Measurements from ENCODE around the gene CLTA. TPM values are rescaled to one million over a fixed set of nuclear protein-coding genes. Genes with fewer than 3 reads are reported as not detected.
A peak's percentile ranks its signal among the peaks of the same experiment; 100 is the strongest.

CLTA gene, protein sequence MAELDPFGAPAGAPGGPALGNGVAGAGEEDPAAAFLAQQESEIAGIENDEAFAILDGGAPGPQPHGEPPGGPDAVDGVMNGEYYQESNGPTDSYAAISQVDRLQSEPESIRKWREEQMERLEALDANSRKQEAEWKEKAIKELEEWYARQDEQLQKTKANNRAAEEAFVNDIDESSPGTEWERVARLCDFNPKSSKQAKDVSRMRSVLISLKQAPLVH
- total RNA-seq (ENCODE audit: unreplicated experiment) = 164 TPM
- long read RNA-seq, transcript CLTA-202 (5 exons, 1,073 nt) = major isoform, 225 of 274 reads
- long read RNA-seq, transcript CLTA-203 (6 exons, 1,090 nt) = minor isoform, 28 of 274 reads
- long read RNA-seq, partial matches to known transcripts = 1 of 274 reads
- long read RNA-seq, other reads (novel, unspliced or antisense) = 15 of 274 reads

DNA sequence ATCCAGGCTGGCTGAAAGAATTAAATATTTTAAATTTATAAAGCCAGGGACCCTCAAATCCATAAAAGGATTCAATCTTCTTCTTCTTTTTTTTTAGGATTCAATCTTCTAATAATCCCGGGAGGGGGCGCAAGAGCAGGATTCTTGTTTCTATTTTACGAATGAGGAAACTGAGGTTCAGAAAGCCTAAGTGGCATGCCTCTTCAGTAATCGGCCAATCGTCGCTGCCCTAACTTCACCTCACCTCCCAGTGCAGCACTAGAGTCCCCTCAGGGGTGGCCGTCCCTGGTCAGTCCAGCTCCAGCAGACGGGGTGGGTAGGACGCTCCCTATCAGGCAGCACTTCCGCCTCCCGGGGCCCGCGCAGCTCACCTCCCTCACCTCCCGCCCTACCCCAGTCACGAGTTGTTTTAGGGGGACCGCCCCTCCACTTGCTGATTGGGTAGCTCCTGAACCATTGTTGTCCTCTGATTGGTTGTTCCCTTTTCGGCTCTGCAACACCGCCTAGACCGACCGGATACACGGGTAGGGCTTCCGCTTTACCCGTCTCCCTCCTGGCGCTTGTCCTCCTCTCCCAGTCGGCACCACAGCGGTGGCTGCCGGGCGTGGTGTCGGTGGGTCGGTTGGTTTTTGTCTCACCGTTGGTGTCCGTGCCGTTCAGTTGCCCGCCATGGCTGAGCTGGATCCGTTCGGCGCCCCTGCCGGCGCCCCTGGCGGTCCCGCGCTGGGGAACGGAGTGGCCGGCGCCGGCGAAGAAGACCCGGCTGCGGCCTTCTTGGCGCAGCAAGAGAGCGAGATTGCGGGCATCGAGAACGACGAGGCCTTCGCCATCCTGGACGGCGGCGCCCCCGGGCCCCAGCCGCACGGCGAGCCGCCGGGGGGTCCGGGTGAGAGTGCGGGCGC is at the start of gene CLTA:
Gene CLTA, plus strand, starts transcription at position 534 of the 902 bp plus-strand sequence. Its CDS starts 136 bp downstream, at position 670.
- Mint-ChIP-seq H3K4me1 (ENCODE audit: low read depth, unreplicated experiment) (peaks cover 21% of the 10 kb centered on the region), H3K4me3 (ENCODE audit: unreplicated experiment) (peak within 1 kb of the TSS; percentile 98), H3K27ac (ENCODE audit: unreplicated experiment) (peak within 1 kb of the TSS; percentile 69), H3K27me3 (ENCODE audit: unreplicated experiment) (peaks cover 3% of the 10 kb centered on the region), H3K9me3 (ENCODE audit: unreplicated experiment) (no peaks in the 10 kb centered on the region), H3K36me3 (ENCODE audit: unreplicated experiment) (no peaks in the 10 kb centered on the region)
- TF ChIP-seq, protein P1, sequence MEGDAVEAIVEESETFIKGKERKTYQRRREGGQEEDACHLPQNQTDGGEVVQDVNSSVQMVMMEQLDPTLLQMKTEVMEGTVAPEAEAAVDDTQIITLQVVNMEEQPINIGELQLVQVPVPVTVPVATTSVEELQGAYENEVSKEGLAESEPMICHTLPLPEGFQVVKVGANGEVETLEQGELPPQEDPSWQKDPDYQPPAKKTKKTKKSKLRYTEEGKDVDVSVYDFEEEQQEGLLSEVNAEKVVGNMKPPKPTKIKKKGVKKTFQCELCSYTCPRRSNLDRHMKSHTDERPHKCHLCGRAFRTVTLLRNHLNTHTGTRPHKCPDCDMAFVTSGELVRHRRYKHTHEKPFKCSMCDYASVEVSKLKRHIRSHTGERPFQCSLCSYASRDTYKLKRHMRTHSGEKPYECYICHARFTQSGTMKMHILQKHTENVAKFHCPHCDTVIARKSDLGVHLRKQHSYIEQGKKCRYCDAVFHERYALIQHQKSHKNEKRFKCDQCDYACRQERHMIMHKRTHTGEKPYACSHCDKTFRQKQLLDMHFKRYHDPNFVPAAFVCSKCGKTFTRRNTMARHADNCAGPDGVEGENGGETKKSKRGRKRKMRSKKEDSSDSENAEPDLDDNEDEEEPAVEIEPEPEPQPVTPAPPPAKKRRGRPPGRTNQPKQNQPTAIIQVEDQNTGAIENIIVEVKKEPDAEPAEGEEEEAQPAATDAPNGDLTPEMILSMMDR (IDR thresholded peaks at IDR 0.05; ENCODE audit: partially characterized antibody, unreplicated experiment) = peak; percentile 34
- DNase-seq = peak; percentile 93

DNA sequence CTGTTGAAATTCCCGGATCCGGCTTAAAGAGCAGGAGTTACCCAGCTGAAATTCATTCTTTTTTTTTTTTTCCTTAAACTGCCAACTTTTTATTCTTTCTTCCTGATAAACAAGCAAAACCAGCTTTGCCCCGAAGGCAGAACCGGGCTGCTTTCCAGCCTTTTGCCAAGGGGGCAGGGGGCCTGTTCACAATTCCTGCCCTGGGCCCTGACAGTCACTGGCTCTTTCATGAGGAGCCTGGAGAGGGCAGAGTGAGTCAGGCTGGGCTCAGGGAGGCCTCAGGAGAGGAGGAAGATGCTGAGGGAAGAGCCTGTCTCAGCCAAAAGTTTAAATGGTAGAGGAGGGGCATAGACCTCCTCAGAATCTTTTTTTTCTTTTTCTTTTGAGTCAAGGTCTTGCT is 49.4 kb upstream of the CLTA start:
- peaks cover 12% of the 10 kb centered on the region for H3K9me3 Mint-ChIP-seq (ENCODE audit: unreplicated experiment)
- peak; percentile 38 for DNase-seq
- no peak overlapping the region for H3K27ac Mint-ChIP-seq (ENCODE audit: unreplicated experiment)
- peaks cover 6% of the 10 kb centered on the region for H3K27me3 Mint-ChIP-seq (ENCODE audit: unreplicated experiment)
- TF ChIP-seq, protein P1 (IDR thresholded peaks at IDR 0.05; ENCODE audit: partially characterized antibody, unreplicated experiment) = no peak
- H3K4me1 Mint-ChIP-seq (ENCODE audit: low read depth, unreplicated experiment) = peaks cover 36% of the 10 kb centered on the region
- peaks cover 19% of the 10 kb centered on the region for H3K36me3 Mint-ChIP-seq (ENCODE audit: unreplicated experiment)
- peak overlapping the region; percentile 75 for H3K4me3 Mint-ChIP-seq (ENCODE audit: unreplicated experiment)

DNA sequence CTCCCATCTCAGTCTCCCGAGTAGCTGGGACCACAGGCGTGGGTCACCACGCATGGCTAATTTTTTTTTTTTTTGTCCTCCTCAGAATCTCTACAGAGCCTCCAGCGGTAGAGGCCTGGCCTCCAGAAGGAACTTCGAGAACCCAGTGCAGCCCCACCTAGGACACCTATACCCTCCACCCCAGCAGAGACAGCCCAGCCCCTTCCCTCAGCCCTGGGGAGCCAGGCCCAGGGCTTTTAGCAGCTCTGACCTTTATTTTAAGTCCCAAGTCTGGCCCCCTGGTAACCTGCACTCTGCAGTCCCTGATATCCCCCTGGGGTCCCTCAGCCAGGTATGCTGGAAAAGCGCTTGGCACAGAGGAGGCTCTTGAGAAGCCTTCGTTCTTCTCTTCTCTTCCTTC is 49.0 kb upstream of the CLTA start:
- H3K27ac Mint-ChIP-seq (ENCODE audit: unreplicated experiment) = no peak overlapping the region
- H3K27me3 Mint-ChIP-seq (ENCODE audit: unreplicated experiment) = peaks cover 6% of the 10 kb centered on the region
- H3K4me1 Mint-ChIP-seq (ENCODE audit: low read depth, unreplicated experiment) = peaks cover 36% of the 10 kb centered on the region
- TF ChIP-seq, protein P1 (IDR thresholded peaks at IDR 0.05; ENCODE audit: partially characterized antibody, unreplicated experiment) = no peak
- H3K4me3 Mint-ChIP-seq (ENCODE audit: unreplicated experiment) = no peak overlapping the region
- H3K36me3 Mint-ChIP-seq (ENCODE audit: unreplicated experiment) = peaks cover 21% of the 10 kb centered on the region
- peaks cover 12% of the 10 kb centered on the region for H3K9me3 Mint-ChIP-seq (ENCODE audit: unreplicated experiment)
- DNase-seq = no peak

DNA sequence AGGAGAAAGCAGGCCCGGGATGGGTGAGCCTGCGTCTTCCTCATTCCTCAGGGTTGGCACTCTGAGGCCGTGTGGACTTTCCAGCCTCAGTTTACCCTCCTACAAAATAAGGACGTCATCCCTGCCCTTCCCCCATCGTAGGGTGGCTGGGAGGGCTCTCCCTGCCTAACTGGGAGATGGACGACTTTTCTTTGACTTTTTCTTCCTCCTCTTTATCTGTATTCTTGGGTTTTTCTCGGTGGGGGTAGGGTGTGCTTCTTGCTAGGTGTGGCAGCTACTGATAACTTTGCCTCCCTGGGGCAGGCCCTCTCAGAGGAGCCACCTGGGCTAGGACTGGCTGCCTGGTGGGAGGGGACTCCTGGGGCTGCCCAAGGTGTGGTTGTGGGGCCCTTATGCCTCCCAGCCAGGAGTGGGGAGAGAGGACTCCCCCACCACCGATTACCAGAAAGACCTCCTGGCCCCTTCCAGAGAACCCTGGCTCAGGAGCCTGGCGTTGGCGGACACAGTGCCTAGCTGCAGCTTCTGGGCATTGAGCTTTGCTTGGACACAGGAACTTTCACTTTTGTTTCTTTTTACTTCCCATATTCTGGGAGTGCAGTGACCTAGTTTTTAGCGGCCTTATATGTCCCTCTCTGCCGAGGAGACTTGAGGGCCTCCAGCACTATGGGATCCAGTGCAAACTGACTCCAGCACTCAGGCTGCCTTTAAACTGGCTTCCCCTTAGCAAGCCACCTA is 48.0 kb upstream of the CLTA start:
- peaks cover 36% of the 10 kb centered on the region for H3K4me1 Mint-ChIP-seq (ENCODE audit: low read depth, unreplicated experiment)
- peaks cover 7% of the 10 kb centered on the region for H3K9me3 Mint-ChIP-seq (ENCODE audit: unreplicated experiment)
- H3K36me3 Mint-ChIP-seq (ENCODE audit: unreplicated experiment) = peaks cover 21% of the 10 kb centered on the region
- no peak for DNase-seq
- H3K27ac Mint-ChIP-seq (ENCODE audit: unreplicated experiment) = no peak overlapping the region
- TF ChIP-seq, protein P1 (IDR thresholded peaks at IDR 0.05; ENCODE audit: partially characterized antibody, unreplicated experiment) = no peak
- H3K4me3 Mint-ChIP-seq (ENCODE audit: unreplicated experiment) = no peak overlapping the region
- peaks cover 2% of the 10 kb centered on the region for H3K27me3 Mint-ChIP-seq (ENCODE audit: unreplicated experiment)
